GM12878 (cell line): ENCODE measurements around the gene RASL10A.

ENCODE experiments used
- CEBPB ChIP-seq, 2 experiments: fragments of 150-350 bp in 1 of 2; IDR thresholded peaks; 2 replicates each; pipeline ENCODE4 v1.6.1; 2012 to 2014; ENCODE audit warnings: low read depth in 2 of 2, low read length in 2 of 2, borderline replicate concordance in 1 of 2, inconsistent platforms in 1 of 2
- CTCF ChIP-seq, 3 experiments: IDR thresholded peaks in 2 of 3; conservative IDR thresholded peaks in 1 of 3; 2 replicates each; pipeline ENCODE4 v1.5.1; 2011; ENCODE audit warnings: low read depth in 3 of 3, low read length in 3 of 3, mild to moderate bottlenecking in 3 of 3, control low read depth in 2 of 3, moderate library complexity in 2 of 3, inconsistent platforms in 1 of 3, mixed read lengths in 1 of 3; ENCODE audit not compliant: control insufficient read depth in 2 of 3, insufficient read depth in 1 of 3; ENCODE audit errors: extremely low read depth in 1 of 3
- EZH2 ChIP-seq: IDR thresholded peaks from 2 replicates; pipeline ENCODE4 v1.6.1; 2012; ENCODE audit warnings: low read depth, mild to moderate bottlenecking, control low read depth, inconsistent platforms, low read length, borderline replicate concordance; ENCODE audit not compliant: control insufficient read depth
- FOS ChIP-seq: IDR thresholded peaks from 3 replicates; pipeline ENCODE4 v1.6.1; 2011; ENCODE audit warnings: borderline replicate concordance; ENCODE audit not compliant: insufficient read length; ENCODE audit errors: extremely low read depth
- FOXK2 ChIP-seq: fragments of 450-650 bp; IDR thresholded peaks from 2 replicates; pipeline ENCODE4 v1.6.1; 2017; ENCODE audit warnings: mild to moderate bottlenecking, moderate library complexity
- IRF3 ChIP-seq: fragments of 450-650 bp; IDR thresholded peaks from 2 replicates; pipeline ENCODE4 v1.6.1; 2014; ENCODE audit warnings: mild to moderate bottlenecking
- RAD21 ChIP-seq: IDR thresholded peaks from 2 replicates; pipeline ENCODE4 v1.6.1; 2011; ENCODE audit warnings: mild to moderate bottlenecking, low read depth, low read length, moderate library complexity; ENCODE audit not compliant: insufficient read depth
- SKIL ChIP-seq: fragments of 450-650 bp; IDR thresholded peaks from 2 replicates; pipeline ENCODE4 v1.6.1; 2017; ENCODE audit warnings: mild to moderate bottlenecking, low read depth, inconsistent platforms; ENCODE audit not compliant: poor library complexity, severe bottlenecking
- ZNF384 ChIP-seq: IDR thresholded peaks from 2 replicates; pipeline ENCODE4 v1.6.1; 2012; ENCODE audit warnings: low read depth, mild to moderate bottlenecking, low read length, improper control_type of control experiment, borderline replicate concordance

GRCh38 chr22:29319072-29319471, 3.6 kb upstream of the RASL10A start:
- TF ChIP-seq SKIL (no peak), CTCF (IDR thresholded peaks at IDR 0.05 in 2 of 3, conservative IDR thresholded peaks at IDR 0.05 in 1 of 3; ENCODE audit: control insufficient read depth in 2 of 3, extremely low read depth in 1 of 3, insufficient read depth in 1 of 3, low read depth in 3 of 3, low read length in 3 of 3) (no peak), EZH2 (no peak), RAD21 (no peak), CEBPB (IDR thresholded peaks at IDR 0.05; ENCODE audit: borderline replicate concordance in 1 of 2, low read depth in 2 of 2, low read length in 2 of 2) (no peak), IRF3 (no peak), FOXK2 (no peak), ZNF384 (no peak), FOS (no peak)
